Measurements from ENCODE around the gene SEL1L3. TPM values are rescaled to one million over a fixed set of nuclear protein-coding genes. Genes with fewer than 3 reads are reported as not detected.

Gene SEL1L3
- total RNA-seq, 1 experiment from 2014 or later = 15.7 TPM

GRCh38 chr4:25905371-25905770, 42.6 kb upstream of the SEL1L3 start:
- Mint-ChIP-seq H3K36me3 (ENCODE audit: insufficient read depth, unreplicated experiment) (no peaks in the 10 kb centered on the region), H3K4me3 (ENCODE audit: unreplicated experiment) (no peak overlapping the region), H3K9me3 (ENCODE audit: unreplicated experiment) (no peaks in the 10 kb centered on the region), H3K4me1 (ENCODE audit: low read depth, unreplicated experiment) (no peaks in the 10 kb centered on the region), H3K27ac (ENCODE audit: unreplicated experiment) (no peak overlapping the region), H3K27me3 (ENCODE audit: insufficient read depth, unreplicated experiment) (peaks cover 3% of the 10 kb centered on the region)
- no peak for DNase-seq
- intact Hi-C loops (cut with micrococcal nuclease; ENCODE audit: unreplicated experiment) = no loop called here
- POLR2A ChIA-PET = no interaction called here
- no peak for TF ChIP-seq CTCF (IDR thresholded peaks at IDR 0.05; ENCODE audit: insufficient read depth in 1 of 2, low read depth in 1 of 2, low read length in 1 of 2, severe bottlenecking in 1 of 2, unreplicated experiment in 1 of 2)
- Histone ChIP-seq H3K9me3 (no peaks in the 10 kb centered on the region), H3K36me3 (ENCODE audit: control insufficient read depth, insufficient read depth, low read length) (no peaks in the 10 kb centered on the region), H3K4me3 (ENCODE audit: low read depth, low read length) (no peak overlapping the region), H3K4me1 (no peaks in the 10 kb centered on the region), H3K27me3 (replicated peaks; ENCODE audit: control insufficient read depth, insufficient read depth, low read length) (no peaks in the 10 kb centered on the region)
- CTCF ChIA-PET = no interaction called here
- BruUV-seq (replicated peaks) = no TSS peak

GRCh38 chr4:25904748-25905082, 41.9 kb upstream of the SEL1L3 start:
- Histone ChIP-seq H3K4me1 (no peaks in the 10 kb centered on the region), H3K4me3 (ENCODE audit: low read depth, low read length) (no peak overlapping the region), H3K36me3 (ENCODE audit: control insufficient read depth, insufficient read depth, low read length) (no peaks in the 10 kb centered on the region), H3K9me3 (no peaks in the 10 kb centered on the region), H3K27me3 (replicated peaks; ENCODE audit: control insufficient read depth, insufficient read depth, low read length) (no peaks in the 10 kb centered on the region)
- peaks cover 3% of the 10 kb centered on the region for H3K27me3 Mint-ChIP-seq (ENCODE audit: insufficient read depth, unreplicated experiment)
- H3K36me3 Mint-ChIP-seq (ENCODE audit: insufficient read depth, unreplicated experiment) = no peaks in the 10 kb centered on the region
- intact Hi-C loops (cut with micrococcal nuclease; ENCODE audit: unreplicated experiment) = no loop called here
- no peaks in the 10 kb centered on the region for H3K4me1 Mint-ChIP-seq (ENCODE audit: low read depth, unreplicated experiment)
- DNase-seq = no peak
- H3K27ac Mint-ChIP-seq (ENCODE audit: unreplicated experiment) = no peak overlapping the region
- H3K4me3 Mint-ChIP-seq (ENCODE audit: unreplicated experiment) = no peak overlapping the region
- BruUV-seq (replicated peaks) = no TSS peak
- POLR2A ChIA-PET = no interaction called here
- no peak for TF ChIP-seq CTCF (IDR thresholded peaks at IDR 0.05; ENCODE audit: insufficient read depth in 1 of 2, low read depth in 1 of 2, low read length in 1 of 2, severe bottlenecking in 1 of 2, unreplicated experiment in 1 of 2)
- CTCF ChIA-PET = no interaction called here
- no peaks in the 10 kb centered on the region for H3K9me3 Mint-ChIP-seq (ENCODE audit: unreplicated experiment)

GRCh38 chr4:25903900-25904747, 41.3 kb upstream of the SEL1L3 start:
- no peaks in the 10 kb centered on the region for H3K27me3 ChIP-seq (replicated peaks; ENCODE audit: control insufficient read depth, insufficient read depth, low read length)
- BruUV-seq (replicated peaks) = no TSS peak
- H3K4me1 ChIP-seq = no peaks in the 10 kb centered on the region
- H3K9me3 ChIP-seq = no peaks in the 10 kb centered on the region
- no peaks in the 10 kb centered on the region for H3K36me3 ChIP-seq (ENCODE audit: control insufficient read depth, insufficient read depth, low read length)
- Mint-ChIP-seq H3K9me3 (ENCODE audit: unreplicated experiment) (no peaks in the 10 kb centered on the region), H3K27ac (ENCODE audit: unreplicated experiment) (no peak overlapping the region), H3K4me1 (ENCODE audit: low read depth, unreplicated experiment) (no peaks in the 10 kb centered on the region), H3K36me3 (ENCODE audit: insufficient read depth, unreplicated experiment) (no peaks in the 10 kb centered on the region), H3K4me3 (ENCODE audit: unreplicated experiment) (no peak overlapping the region), H3K27me3 (ENCODE audit: insufficient read depth, unreplicated experiment) (peaks cover 3% of the 10 kb centered on the region)
- no peak for DNase-seq
- no peak for TF ChIP-seq CTCF (IDR thresholded peaks at IDR 0.05; ENCODE audit: insufficient read depth in 1 of 2, low read depth in 1 of 2, low read length in 1 of 2, severe bottlenecking in 1 of 2, unreplicated experiment in 1 of 2)
- H3K4me3 ChIP-seq (ENCODE audit: low read depth, low read length) = no peak overlapping the region
- CTCF ChIA-PET = no interaction called here
- POLR2A ChIA-PET = interaction anchor here (0.6 kb wide), 1 partner anchor 357 kb away, joined by 5 read pairs; no protein-coding TSS in a partner anchor
- intact Hi-C loops (cut with micrococcal nuclease; ENCODE audit: unreplicated experiment) = no loop called here
